ENCODE data around the gene RAB7B. TPM values are rescaled to one million over a fixed set of nuclear protein-coding genes. Genes with fewer than 3 reads are reported as not detected.
A peak's percentile ranks its signal among the peaks of the same experiment; 100 is the strongest.
"Not testable (repeated sequence)": the region's sequence is repeated elsewhere in the genome, so short reads cannot be mapped to it uniquely, and the experiment has no call there.

Gene RAB7B
- polyA plus RNA-seq, 1 donor from 2014 or later: not detected

DNA sequence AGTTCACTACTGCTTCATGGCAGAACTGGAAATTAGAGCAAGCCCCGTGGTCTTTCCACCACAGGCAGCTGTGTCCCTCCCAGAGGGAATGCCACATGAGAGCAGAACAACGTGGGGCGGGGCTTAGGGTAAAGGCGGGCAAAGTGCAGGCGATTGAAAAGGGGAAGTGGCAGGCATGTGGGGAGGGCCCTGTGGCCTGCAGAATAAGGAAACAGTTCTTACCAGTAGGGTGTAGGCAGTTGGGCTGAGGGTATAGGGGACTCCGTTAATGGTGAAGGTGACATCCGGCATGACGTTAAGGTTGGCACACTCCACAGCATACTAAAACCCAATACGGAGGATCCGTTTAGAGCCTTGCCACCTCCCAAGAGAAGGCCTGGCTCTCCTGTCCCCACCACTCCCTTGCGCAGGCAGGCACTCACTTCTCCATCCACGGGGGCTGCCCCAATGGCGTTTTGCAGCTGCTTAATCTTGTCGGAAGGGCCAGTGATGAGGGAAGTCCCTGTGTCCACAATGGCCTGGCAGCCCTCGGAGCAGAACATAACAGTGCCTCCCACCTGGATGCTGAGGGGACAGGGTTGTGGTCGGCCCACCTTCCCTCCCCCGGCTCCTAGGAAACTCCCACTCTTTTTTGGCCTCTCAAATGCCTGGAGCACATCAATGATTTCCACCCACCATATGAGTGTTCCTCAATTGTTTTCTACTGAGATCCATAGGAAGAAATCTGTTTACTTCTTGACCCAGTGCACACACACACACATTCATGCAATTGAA, 9.1 kb upstream of the RAB7B start:
- Mint-ChIP-seq H3K9me3 (no peaks in the 10 kb centered on the region), H3K4me1 (peaks cover 20 to 25% (median 22%) of the 10 kb centered on the region in 3 donors), H3K4me3 (peak overlapping the region; percentile 31 to 91 (median 74)), H3K36me3 (peaks cover 2% of the 10 kb centered on the region), H3K27ac (peak overlapping the region; percentile 30 to 91 (median 69)), H3K27me3 (no peaks in the 10 kb centered on the region)

DNA sequence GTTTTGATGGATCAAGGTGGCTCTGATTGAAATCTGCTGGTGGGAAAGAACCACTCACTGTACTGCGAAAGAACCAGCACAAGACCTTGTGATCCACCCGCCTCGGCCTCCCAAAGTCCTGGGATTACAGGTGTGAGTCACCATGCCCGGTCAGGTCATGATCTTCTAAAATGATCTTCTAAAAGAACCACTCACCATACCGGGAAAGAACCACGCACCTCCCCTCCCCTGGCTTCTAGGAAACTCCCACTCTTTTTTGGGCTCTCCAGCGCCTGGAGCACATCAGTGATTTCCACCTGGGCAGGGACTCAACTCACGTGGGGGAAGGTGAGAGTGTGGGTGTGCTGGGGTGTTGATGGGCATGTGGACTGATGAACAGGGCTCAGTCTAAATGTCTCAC, 7.9 kb upstream of the RAB7B start:
- H3K36me3 Mint-ChIP-seq: peaks cover 2% of the 10 kb centered on the region
- H3K4me1 Mint-ChIP-seq: peaks cover 20 to 25% (median 22%) of the 10 kb centered on the region in 3 donors
- H3K27ac Mint-ChIP-seq: no peak overlapping the region
- H3K27me3 Mint-ChIP-seq: no peaks in the 10 kb centered on the region
- no peak overlapping the region for H3K4me3 Mint-ChIP-seq
- no peaks in the 10 kb centered on the region for H3K9me3 Mint-ChIP-seq

DNA sequence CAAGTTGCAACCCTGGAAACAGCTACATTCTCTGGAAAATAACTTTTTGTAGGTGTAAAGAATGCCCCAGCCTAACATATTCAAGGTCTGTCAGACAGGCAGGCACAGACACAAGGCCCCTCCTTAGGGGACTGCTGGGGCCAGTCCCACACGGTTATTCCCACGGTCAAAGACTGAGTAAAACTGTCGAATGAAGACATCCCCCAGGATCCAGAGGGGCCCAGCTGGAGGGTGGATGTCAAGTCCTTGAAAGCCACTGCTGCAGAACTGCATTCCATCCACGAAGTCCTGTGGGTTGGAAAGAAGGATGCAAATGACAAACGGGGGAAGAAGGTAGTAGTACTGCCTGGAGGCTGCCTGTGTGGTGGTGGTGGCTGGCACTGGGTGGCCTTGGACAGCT, 6.9 kb upstream of the RAB7B start:
- Mint-ChIP-seq H3K27me3 (no peaks in the 10 kb centered on the region), H3K4me3 (no peak overlapping the region), H3K27ac (no peak overlapping the region), H3K36me3 (peaks cover 2% of the 10 kb centered on the region), H3K4me1 (peaks cover 16 to 25% (median 21%) of the 10 kb centered on the region in 3 donors), H3K9me3 (no peaks in the 10 kb centered on the region)

DNA sequence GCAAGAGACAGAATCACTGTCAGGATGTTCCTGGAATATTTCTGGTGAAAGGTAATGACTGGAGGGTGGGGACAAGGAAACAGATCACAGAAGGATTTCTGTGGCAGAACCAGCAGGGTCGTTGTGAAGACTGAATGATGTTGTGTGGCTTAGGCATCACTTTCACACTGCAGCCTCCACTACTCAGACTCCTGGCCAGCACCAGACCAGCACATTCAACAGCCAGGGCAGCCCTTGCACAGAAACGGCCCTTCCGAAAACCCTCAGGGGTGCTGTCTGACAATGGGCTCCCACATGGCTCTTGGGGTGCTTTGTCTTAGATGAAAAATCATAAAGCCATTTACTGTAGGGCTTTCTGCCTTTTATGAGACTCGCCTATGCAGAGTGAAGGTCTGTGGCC, 3.8 kb upstream of the RAB7B start:
- H3K9me3 Mint-ChIP-seq: no peaks in the 10 kb centered on the region
- H3K27ac Mint-ChIP-seq: no peak overlapping the region
- peaks cover 2 to 10% (median 5%) of the 10 kb centered on the region in 3 donors for H3K4me1 Mint-ChIP-seq
- H3K27me3 Mint-ChIP-seq: no peaks in the 10 kb centered on the region
- H3K4me3 Mint-ChIP-seq: no peak overlapping the region
- peaks cover under 1% of the 10 kb centered on the region for H3K36me3 Mint-ChIP-seq

DNA sequence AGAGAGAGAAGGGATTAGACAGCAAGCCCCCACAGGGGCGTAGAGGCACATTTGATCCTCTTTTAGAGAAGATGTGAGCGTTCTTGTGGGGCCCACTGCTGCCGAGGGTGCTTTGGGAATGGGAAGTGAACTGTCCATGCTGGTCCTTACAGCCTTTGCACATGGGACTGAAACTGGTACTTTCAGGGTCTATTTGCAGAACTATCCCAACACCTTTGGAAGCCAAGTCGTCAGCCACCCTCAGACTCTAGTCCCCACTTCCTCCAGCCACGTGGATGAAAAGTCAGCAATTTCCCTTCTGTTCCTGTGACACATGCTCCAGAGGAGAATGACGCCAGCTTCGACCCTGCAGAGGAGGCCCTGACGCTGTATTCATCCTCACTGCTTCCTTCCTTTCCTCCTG, 2.6 kb upstream of the RAB7B start:
- no peaks in the 10 kb centered on the region for H3K36me3 Mint-ChIP-seq
- no peaks in the 10 kb centered on the region for H3K9me3 Mint-ChIP-seq
- peaks cover 0 to 5% (median 0%) of the 10 kb centered on the region in 3 donors for H3K4me1 Mint-ChIP-seq
- no peak overlapping the region for H3K4me3 Mint-ChIP-seq
- H3K27ac Mint-ChIP-seq: no peak overlapping the region
- no peaks in the 10 kb centered on the region for H3K27me3 Mint-ChIP-seq

DNA sequence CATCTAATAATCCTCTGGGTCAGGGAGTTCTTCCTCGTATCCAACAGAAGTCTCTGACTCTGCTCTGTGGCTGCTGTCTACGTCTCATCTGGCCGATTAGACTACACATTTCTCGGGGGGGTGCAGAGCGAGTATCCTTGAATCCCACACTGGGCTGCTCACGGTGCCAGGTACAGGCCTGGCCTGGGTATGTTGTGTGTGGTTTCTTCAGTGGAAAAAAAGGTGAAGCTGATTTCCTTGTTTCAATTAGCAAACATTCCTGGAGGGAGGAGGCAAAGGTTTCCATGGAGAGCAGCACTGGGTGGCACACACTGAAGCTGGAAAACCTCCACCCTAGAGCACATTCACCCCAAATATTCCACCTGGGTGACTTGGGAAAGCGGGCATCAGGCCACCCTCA, 2.0 kb upstream of the RAB7B start:
- Mint-ChIP-seq H3K4me3 (no peak overlapping the region), H3K27me3 (no peaks in the 10 kb centered on the region), H3K4me1 (peaks cover 0 to 5% (median 0%) of the 10 kb centered on the region in 3 donors), H3K27ac (no peak overlapping the region), H3K36me3 (no peaks in the 10 kb centered on the region), H3K9me3 (no peaks in the 10 kb centered on the region)

DNA sequence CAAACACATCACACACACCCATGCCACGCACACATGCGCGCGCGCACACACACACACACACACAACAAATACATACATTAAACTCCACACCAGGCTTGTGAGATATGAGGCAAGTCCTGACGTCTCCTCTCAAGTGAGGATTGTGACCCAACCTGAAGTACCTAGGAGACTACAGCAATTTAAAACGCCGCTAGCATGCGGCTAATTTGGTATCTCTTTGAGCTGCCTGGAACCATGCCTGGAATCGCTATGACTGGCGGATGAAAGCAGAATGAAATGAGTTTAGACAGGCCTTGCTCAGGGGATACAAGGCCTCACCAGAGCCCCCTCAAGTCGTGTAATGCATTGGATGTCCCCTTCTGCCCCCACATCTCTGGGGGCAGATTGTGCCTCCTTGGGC, 1.6 kb upstream of the RAB7B start:
- H3K27me3 Mint-ChIP-seq: no peaks in the 10 kb centered on the region
- H3K27ac Mint-ChIP-seq: no peak overlapping the region
- no peaks in the 10 kb centered on the region for H3K36me3 Mint-ChIP-seq
- peaks cover 0 to 5% (median 0%) of the 10 kb centered on the region in 3 donors for H3K4me1 Mint-ChIP-seq
- H3K9me3 Mint-ChIP-seq: no peaks in the 10 kb centered on the region
- H3K4me3 Mint-ChIP-seq: no peak overlapping the region

DNA sequence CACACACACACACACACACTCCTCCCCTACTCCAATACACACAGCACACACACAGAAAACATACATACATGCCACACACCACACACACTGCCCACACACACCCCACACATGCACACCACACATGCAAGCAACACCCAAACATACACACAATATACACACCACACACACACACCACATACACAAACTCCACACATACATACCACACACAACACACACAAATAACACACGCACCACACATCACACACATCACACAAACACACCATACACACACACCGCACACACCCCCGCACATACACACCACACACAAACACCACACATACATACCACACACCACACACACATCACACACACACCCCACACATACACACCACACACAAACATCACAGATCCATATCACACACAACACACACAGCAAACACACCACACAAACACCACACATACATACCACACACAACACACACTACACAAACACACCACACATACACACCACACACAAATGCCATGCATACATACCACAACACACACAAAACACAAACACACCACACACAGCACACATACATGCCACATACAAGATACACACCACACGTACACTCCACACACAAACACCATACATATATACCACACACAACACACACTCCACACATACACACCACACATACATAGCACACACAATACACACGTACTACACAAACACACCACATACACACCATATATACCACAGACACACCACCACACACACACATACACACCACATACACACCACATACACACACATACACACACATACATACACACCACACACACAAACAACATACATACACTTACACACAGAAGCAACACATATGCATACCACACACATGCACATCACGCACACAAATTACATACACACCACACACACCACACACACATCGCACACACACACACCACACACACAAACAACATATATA, 932 bp upstream of the RAB7B start:
- Mint-ChIP-seq H3K9me3 (no peaks in the 10 kb centered on the region), H3K4me1 (peaks cover 0 to 5% (median 0%) of the 10 kb centered on the region in 3 donors), H3K4me3 (no peak overlapping the region), H3K27ac (no peak overlapping the region), H3K27me3 (no peaks in the 10 kb centered on the region), H3K36me3 (no peaks in the 10 kb centered on the region)

DNA sequence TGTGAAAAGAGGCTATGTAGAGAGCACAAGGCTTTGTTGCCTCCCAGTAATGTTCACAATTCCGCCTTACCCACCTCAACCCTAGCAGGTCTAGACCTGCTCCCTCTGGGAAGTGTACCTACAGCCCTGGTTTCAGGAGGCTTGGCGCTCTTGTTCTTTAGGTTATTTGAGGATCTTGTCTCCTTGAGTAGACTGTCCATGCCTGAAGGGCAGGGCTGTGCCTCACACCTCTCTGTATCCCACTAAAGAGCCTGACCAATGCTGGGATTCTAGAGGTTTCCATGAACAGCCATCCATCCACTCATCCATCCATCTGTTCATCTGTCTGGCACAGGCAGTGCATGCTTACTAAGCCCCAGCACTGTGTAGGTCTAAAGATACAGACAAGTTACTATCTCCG, 1.0 kb downstream of the RAB7B start:
- H3K4me3 Mint-ChIP-seq: no peak overlapping the region
- H3K4me1 Mint-ChIP-seq: peaks cover 0 to 5% (median 0%) of the 10 kb centered on the region in 3 donors
- no peaks in the 10 kb centered on the region for H3K36me3 Mint-ChIP-seq

DNA sequence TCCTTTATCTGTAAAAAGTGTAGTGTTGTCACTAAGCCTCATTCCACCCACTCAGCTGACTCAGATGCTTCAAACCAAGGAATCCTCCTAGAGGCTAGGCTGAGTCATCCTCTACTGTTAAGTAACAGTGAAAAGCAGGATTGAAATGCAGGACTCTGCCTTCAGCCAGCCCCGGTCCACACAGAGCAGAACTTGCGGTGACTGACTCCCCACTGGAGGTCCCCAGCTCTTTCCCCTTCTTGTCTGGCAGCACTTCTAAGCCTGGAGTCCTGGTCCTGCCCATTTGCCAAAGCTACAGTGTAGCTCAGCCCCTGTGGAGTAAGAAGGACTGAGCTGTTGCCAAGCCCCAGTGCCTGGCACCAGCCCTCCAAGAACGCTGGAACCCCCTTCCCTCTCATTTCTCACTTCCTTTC, 1.7 kb downstream of the RAB7B start:
- no peaks in the 10 kb centered on the region for H3K27me3 Mint-ChIP-seq
- no peak overlapping the region for H3K27ac Mint-ChIP-seq
- peaks cover 0 to 5% (median 0%) of the 10 kb centered on the region in 3 donors for H3K4me1 Mint-ChIP-seq
- H3K4me3 Mint-ChIP-seq: no peak overlapping the region
- peaks cover 0 to 2% (median 0%) of the 10 kb centered on the region in 3 donors for H3K9me3 Mint-ChIP-seq
- H3K36me3 Mint-ChIP-seq: no peaks in the 10 kb centered on the region

More for the DNA sequence above, 1.0 kb downstream of the RAB7B start:
- Mint-ChIP-seq H3K27me3 (no peaks in the 10 kb centered on the region), H3K27ac (no peak overlapping the region), H3K9me3 (no peaks in the 10 kb centered on the region)

DNA sequence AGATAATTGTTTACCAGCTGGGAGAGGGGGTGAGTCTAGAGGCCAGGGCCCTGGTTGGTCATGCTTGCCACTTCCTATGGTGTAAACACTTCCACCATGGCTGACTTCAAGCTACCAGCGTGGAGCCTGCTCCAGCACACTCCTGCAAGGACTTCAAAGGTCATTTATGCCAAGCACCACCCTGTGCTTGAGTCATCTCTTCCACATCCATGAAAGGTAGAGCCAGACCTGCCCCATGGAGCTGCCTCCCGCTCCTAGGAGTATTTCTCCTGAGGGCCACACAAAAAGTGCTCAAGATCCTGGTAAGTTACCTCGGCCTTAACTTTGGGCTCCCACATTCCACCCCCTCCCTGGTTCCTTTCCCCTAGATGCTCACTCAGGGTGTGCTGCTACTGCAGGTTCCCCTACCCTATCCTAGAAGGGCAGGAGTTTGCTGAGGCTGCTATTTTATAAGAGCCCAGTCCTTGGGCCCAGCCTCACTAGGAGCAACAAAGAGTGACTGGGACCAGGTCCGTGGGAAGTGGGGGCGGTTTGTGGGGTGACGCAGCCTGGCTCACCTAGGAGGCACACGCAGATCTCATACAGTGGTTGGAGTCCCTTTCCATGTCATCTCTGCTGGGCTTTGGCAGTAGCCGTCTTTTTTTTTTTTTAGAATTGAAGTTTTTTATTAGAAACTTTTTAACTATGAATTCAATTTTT, 2.4 kb downstream of the RAB7B start:
- no peak overlapping the region for H3K4me3 Mint-ChIP-seq
- peaks cover 0 to 5% (median 1%) of the 10 kb centered on the region in 3 donors for H3K4me1 Mint-ChIP-seq
- no peaks in the 10 kb centered on the region for H3K36me3 Mint-ChIP-seq
- peaks cover 0 to 4% (median 0%) of the 10 kb centered on the region in 3 donors for H3K9me3 Mint-ChIP-seq
- H3K27ac Mint-ChIP-seq: no peak overlapping the region
- H3K27me3 Mint-ChIP-seq: no peaks in the 10 kb centered on the region

DNA sequence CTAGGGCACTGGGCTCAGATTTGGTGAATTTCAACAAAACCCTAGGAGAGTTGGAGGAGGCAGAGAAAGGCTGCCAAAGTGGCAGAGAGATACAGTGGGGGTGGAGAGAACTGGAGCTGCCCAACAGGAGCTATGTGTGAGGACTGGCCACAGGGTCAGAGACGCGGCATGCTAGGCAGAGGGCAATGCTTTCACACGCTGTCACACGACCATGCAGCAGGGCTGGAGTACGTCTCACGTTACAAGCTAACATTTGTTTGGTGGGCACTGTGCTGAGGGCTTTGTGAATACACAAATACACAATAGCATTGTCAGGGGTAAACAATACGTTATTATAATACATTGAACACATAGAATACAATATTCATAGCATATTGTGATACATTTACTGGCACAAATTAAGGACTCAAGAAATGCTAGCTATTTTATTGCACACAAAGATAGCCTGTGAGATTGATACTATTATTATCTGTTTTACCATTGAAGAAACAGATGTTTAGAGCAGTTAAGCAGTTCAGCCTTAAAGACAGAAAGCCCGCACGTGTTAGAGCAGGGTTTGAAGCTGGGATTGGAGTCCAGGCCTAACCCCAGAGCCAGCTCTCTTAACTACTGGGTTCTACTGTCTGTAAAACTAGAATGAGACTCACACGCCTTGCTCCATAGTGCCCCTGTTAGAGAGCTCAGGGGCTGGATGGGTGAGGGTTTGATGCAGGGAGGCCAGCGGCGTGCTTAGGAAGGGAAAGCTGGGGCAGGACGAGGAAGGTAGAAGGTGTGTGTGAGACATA, 4.5 kb downstream of the RAB7B start:
- H3K4me3 Mint-ChIP-seq: no peak overlapping the region
- no peaks in the 10 kb centered on the region for H3K36me3 Mint-ChIP-seq
- no peak overlapping the region for H3K27ac Mint-ChIP-seq
- no peaks in the 10 kb centered on the region for H3K27me3 Mint-ChIP-seq
- peaks cover 0 to 4% (median 0%) of the 10 kb centered on the region in 3 donors for H3K9me3 Mint-ChIP-seq
- peaks cover 0 to 1% (median 1%) of the 10 kb centered on the region in 3 donors for H3K4me1 Mint-ChIP-seq

DNA sequence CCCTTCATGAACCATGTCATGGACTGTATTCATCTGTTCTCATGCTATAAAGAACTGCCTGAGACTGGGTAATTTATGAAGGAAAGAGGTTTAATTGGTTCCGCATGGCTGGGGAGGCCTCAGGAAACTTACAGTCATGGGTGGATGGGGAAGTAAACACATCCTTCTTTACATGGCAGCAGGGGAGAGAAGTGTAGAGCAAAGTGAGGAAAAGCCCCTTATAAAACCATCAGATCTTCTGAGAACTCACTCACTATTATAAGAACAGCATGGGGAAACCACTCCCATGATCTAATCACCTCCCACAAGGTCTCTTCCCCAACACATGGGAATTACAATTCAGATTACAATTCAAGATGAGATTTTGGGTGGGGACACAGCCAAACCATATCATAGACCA, 6.6 kb downstream of the RAB7B start:
- not testable (repeated sequence) for H3K36me3 Mint-ChIP-seq, H3K9me3 Mint-ChIP-seq, H3K4me1 Mint-ChIP-seq, H3K27me3 Mint-ChIP-seq, H3K4me3 Mint-ChIP-seq, H3K27ac Mint-ChIP-seq

DNA sequence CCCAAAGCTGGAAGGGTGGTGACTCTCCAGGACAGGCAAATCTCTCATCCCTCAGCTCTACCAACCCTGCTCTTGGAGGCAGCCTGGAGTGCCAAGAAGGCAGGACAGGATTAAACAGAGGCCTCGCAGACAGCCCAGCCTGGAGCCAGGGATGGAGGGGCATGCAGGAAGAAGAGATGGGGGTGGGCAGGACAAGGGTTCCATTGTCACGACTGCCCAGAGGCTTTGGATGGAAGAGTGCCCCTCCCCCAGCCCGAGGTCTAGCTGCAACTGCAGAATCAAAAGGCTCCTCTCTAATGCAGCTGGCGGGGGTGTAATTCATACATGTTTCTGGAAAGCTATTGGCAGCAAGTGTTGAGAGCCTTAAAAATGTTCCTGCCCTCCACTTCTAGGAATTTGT, 8.8 kb downstream of the RAB7B start:
- Mint-ChIP-seq H3K4me1 (peaks cover 0 to 1% (median 0%) of the 10 kb centered on the region in 3 donors), H3K9me3 (peaks cover 0 to 4% (median 0%) of the 10 kb centered on the region in 3 donors), H3K4me3 (peak overlapping the region in 1 of 4 donors; percentile 12), H3K27me3 (no peaks in the 10 kb centered on the region), H3K36me3 (no peaks in the 10 kb centered on the region), H3K27ac (no peak overlapping the region)

Data from IgD-negative memory B cell (primary cell).